Measurements from ENCODE around the gene CYLC2. TPM values are rescaled to one million over a fixed set of nuclear protein-coding genes. Genes with fewer than 3 reads are reported as not detected.

Gene CYLC2
- total and polyA plus RNA-seq, 3 donors from 2014 or later = 7.7 to 31.5 (median 20.5) TPM

DNA sequence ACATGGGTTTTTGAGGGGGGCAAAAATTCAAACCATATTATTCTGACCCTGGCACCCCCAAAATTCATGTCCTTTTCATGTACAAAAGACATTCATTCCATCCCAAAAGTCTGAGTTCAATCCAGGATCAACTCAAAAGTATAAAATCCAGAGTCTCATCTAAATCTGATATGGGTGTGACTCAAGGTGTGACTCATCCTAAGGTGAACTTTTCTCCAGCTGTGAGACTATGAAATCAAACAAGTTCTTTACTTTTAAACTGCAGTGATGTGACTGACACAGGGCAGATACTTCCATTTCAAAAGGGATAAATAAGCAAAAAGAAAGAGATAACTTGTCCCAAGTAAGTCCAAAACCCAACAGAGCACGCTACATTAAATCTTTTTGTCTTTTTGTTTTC is 20.6 kb upstream of the CYLC2 start:
- intact Hi-C loops (cut with DNase I; ENCODE audit: low total_unique reads) = no loop called here
- H3K27ac ChIP-seq = no peak overlapping the region
- 82 to 86% methylated on average over 1 of the region's 1 CpG for WGBS, 2 donors
- no peaks in the 10 kb centered on the region for H3K9me3 ChIP-seq
- no peaks in the 10 kb centered on the region for H3K27me3 ChIP-seq
- no peak overlapping the region for H3K4me3 ChIP-seq
- TF ChIP-seq, protein P1, sequence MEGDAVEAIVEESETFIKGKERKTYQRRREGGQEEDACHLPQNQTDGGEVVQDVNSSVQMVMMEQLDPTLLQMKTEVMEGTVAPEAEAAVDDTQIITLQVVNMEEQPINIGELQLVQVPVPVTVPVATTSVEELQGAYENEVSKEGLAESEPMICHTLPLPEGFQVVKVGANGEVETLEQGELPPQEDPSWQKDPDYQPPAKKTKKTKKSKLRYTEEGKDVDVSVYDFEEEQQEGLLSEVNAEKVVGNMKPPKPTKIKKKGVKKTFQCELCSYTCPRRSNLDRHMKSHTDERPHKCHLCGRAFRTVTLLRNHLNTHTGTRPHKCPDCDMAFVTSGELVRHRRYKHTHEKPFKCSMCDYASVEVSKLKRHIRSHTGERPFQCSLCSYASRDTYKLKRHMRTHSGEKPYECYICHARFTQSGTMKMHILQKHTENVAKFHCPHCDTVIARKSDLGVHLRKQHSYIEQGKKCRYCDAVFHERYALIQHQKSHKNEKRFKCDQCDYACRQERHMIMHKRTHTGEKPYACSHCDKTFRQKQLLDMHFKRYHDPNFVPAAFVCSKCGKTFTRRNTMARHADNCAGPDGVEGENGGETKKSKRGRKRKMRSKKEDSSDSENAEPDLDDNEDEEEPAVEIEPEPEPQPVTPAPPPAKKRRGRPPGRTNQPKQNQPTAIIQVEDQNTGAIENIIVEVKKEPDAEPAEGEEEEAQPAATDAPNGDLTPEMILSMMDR (IDR thresholded peaks at IDR 0.05) = no peak
- TF ChIP-seq POLR2A (IDR thresholded peaks at IDR 0.05) = no peak
- no peaks in the 10 kb centered on the region for H3K4me1 ChIP-seq
- no peak for DNase-seq
- H3K36me3 ChIP-seq (ENCODE audit: low read depth, missing control alignments) = no peaks in the 10 kb centered on the region

- H3K27me3 ChIP-seq = no peaks in the 10 kb centered on the region
- H3K27ac ChIP-seq = no peak overlapping the region
- TF ChIP-seq, protein P1 (IDR thresholded peaks at IDR 0.05) = no peak
- no peak for TF ChIP-seq POLR2A (IDR thresholded peaks at IDR 0.05)
- 64 to 71% methylated on average over 4 of the region's 4 CpGs for WGBS, 2 donors
- no peak overlapping the region for H3K4me3 ChIP-seq
- DNase-seq = no peak
- H3K36me3 ChIP-seq (ENCODE audit: low read depth, missing control alignments) = no peaks in the 10 kb centered on the region
- no peaks in the 10 kb centered on the region for H3K9me3 ChIP-seq
- intact Hi-C loops (cut with DNase I; ENCODE audit: low total_unique reads) = no loop called here
- no peaks in the 10 kb centered on the region for H3K4me1 ChIP-seq
Measured at GRCh38 chr9:102975251-102975650, 19.9 kb upstream of the CYLC2 start.

GRCh38 chr9:102985162-102985895 is 9.8 kb upstream of the CYLC2 start:
- 76 to 78% methylated on average over 3 of the region's 3 CpGs for WGBS, 2 donors

DNA sequence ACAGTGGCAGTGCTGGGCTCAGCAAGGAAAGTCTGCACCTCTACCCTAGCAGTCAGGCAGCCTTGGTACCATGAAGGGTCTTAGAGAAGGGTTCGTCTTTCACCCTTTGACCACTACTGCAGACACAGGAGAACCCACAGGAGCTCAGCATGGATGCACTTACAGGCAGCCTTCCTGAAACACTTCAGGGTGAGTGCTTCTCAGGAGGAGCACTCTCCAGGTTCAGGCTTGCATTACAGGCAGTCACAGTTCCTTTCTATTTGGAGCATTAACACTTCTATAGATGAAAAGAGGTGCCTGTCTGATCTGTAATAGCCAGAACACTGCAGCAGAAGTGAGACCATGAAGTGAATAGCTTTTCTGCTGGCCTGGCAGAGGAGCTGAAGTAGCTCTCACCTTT is 8.7 kb upstream of the CYLC2 start:
- intact Hi-C loops (cut with DNase I; ENCODE audit: low total_unique reads) = no loop called here
- DNase-seq = no peak
- Histone ChIP-seq H3K27ac (no peak overlapping the region), H3K27me3 (no peaks in the 10 kb centered on the region), H3K4me1 (no peaks in the 10 kb centered on the region), H3K36me3 (ENCODE audit: low read depth, missing control alignments) (no peaks in the 10 kb centered on the region), H3K9me3 (no peaks in the 10 kb centered on the region), H3K4me3 (no peak overlapping the region)
- TF ChIP-seq, protein P1 (IDR thresholded peaks at IDR 0.05) = no peak
- no peak for TF ChIP-seq POLR2A (IDR thresholded peaks at IDR 0.05)
- WGBS, 2 donors = 60 to 86% methylated on average over 1 of the region's 1 CpG

More at GRCh38 chr9:102985162-102985895, 9.8 kb upstream of the CYLC2 start:
- intact Hi-C loops (cut with DNase I; ENCODE audit: low total_unique reads) = no loop called here
- no peak for DNase-seq
- H3K27me3 ChIP-seq = no peaks in the 10 kb centered on the region
- no peak overlapping the region for H3K27ac ChIP-seq
- no peak overlapping the region for H3K4me3 ChIP-seq
- TF ChIP-seq, protein P1 (IDR thresholded peaks at IDR 0.05) = no peak
- H3K9me3 ChIP-seq = no peaks in the 10 kb centered on the region
- H3K36me3 ChIP-seq (ENCODE audit: low read depth, missing control alignments) = no peaks in the 10 kb centered on the region
- no peaks in the 10 kb centered on the region for H3K4me1 ChIP-seq

DNA sequence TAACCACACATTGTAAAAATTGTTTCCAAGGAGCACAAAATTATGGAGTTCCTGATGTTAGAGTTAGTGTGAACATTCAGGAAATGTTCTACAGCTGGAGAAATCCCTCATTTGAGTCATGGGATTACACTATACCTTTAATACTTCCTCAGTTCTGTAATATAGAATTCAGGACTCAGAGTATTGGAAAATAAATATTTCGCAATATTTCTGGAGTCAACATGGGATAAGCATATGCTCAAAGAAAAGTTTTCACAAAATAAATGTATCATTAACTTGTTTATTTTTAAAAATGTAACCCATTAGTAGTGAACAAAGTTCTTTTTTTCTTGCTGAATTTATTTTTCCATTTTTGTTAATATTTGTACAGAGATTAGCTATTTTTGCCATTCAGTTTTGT is 8.6 kb downstream of the CYLC2 start:
- 88 to 100% methylated on average over 1 of the region's 1 CpG for WGBS, 2 donors
- DNase-seq = no peak
- intact Hi-C loops (cut with DNase I; ENCODE audit: low total_unique reads) = no loop called here
- H3K36me3 ChIP-seq (ENCODE audit: low read depth, missing control alignments) = no peaks in the 10 kb centered on the region
- H3K9me3 ChIP-seq = no peaks in the 10 kb centered on the region
- no peak overlapping the region for H3K4me3 ChIP-seq
- no peak overlapping the region for H3K27ac ChIP-seq
- H3K27me3 ChIP-seq = no peaks in the 10 kb centered on the region
- H3K4me1 ChIP-seq = no peaks in the 10 kb centered on the region
- TF ChIP-seq, protein P1 (IDR thresholded peaks at IDR 0.05) = no peak
- TF ChIP-seq POLR2A (IDR thresholded peaks at IDR 0.05) = no peak
